ENCODE measurements around the gene NIT1. TPM values are rescaled to one million over a fixed set of nuclear protein-coding genes. Genes with fewer than 3 reads are reported as not detected.
A peak's percentile ranks its signal among the peaks of the same experiment; 100 is the strongest.

The NIT1 gene
- total RNA-seq, 1 donor from 2014 or later: 58.6 TPM

DNA sequence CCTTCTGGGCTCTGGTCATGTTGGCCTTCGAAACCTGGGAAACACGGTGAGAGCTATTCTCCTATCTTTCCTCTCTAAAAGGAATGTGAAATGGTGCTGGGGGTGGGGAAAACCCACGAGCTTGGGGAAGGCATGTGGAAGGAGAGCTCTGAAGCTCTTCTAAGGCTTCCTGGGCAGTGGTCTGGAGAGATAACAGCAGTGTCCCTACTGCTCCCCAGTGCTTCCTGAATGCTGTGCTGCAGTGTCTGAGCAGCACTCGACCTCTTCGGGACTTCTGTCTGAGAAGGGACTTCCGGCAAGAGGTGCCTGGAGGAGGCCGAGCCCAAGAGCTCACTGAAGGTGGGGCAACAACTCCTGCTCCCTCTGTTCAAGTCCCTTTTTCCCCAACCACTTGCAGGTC is 44.1 kb downstream of the NIT1 start:
- no peak for DNase-seq (ENCODE audit: low spot score, unreplicated experiment)
- Mint-ChIP-seq H3K27ac (peak overlapping the region; percentile 78), H3K27me3 (no peaks in the 10 kb centered on the region), H3K9me3 (ENCODE audit: low read depth) (no peaks in the 10 kb centered on the region), H3K4me1 (ENCODE audit: low read depth) (peaks cover 19% of the 10 kb centered on the region), H3K36me3 (ENCODE audit: insufficient read depth) (peaks cover 29% of the 10 kb centered on the region), H3K4me3 (ENCODE audit: low read depth) (peak overlapping the region; percentile 37)
- TF ChIP-seq, protein P1, sequence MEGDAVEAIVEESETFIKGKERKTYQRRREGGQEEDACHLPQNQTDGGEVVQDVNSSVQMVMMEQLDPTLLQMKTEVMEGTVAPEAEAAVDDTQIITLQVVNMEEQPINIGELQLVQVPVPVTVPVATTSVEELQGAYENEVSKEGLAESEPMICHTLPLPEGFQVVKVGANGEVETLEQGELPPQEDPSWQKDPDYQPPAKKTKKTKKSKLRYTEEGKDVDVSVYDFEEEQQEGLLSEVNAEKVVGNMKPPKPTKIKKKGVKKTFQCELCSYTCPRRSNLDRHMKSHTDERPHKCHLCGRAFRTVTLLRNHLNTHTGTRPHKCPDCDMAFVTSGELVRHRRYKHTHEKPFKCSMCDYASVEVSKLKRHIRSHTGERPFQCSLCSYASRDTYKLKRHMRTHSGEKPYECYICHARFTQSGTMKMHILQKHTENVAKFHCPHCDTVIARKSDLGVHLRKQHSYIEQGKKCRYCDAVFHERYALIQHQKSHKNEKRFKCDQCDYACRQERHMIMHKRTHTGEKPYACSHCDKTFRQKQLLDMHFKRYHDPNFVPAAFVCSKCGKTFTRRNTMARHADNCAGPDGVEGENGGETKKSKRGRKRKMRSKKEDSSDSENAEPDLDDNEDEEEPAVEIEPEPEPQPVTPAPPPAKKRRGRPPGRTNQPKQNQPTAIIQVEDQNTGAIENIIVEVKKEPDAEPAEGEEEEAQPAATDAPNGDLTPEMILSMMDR (IDR thresholded peaks at IDR 0.05; ENCODE audit: unreplicated experiment): no peak

DNA sequence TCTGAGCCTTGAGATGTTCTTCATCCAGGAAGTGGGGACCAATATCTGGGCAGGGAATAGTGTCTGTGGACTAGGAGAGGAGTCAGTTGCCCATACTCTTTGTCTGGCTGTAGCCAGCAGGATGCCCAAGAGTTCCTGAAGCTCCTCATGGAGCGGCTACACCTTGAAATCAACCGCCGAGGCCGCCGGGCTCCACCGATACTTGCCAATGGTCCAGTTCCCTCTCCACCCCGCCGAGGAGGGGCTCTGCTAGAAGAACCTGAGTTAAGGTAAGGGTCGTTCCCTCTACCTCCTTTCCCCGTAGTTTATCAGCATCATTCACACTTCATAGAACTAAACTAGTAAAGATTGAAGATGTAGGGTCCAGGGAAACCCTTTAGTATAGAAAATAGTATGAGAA is 44.9 kb downstream of the NIT1 start:
- DNase-seq (ENCODE audit: low spot score, unreplicated experiment): no peak
- H3K4me3 Mint-ChIP-seq (ENCODE audit: low read depth): no peak overlapping the region
- H3K9me3 Mint-ChIP-seq (ENCODE audit: low read depth): no peaks in the 10 kb centered on the region
- no peak overlapping the region for H3K27ac Mint-ChIP-seq
- peaks cover 24% of the 10 kb centered on the region for H3K36me3 Mint-ChIP-seq (ENCODE audit: insufficient read depth)
- peaks cover 23% of the 10 kb centered on the region for H3K4me1 Mint-ChIP-seq (ENCODE audit: low read depth)
- TF ChIP-seq, protein P1 (IDR thresholded peaks at IDR 0.05; ENCODE audit: unreplicated experiment): no peak
- H3K27me3 Mint-ChIP-seq: no peaks in the 10 kb centered on the region

DNA sequence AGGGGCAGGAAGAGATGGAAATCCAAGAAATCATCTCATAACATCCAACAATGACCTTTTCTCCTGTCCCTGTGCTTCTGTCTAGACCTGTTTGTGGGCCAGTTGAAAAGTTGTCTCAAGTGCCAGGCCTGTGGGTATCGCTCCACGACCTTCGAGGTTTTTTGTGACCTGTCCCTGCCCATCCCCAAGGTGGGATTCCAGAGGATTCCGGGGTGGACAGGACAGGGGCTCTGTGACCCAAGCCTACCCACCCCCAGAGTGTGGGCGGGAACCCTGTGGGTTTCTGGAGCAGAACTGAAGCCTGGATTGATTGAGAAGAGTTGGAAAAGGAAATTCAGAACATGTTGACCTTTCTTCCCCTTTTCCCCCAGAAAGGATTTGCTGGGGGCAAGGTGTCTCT is 45.9 kb downstream of the NIT1 start:
- H3K36me3 Mint-ChIP-seq (ENCODE audit: insufficient read depth): peaks cover 24% of the 10 kb centered on the region
- no peak overlapping the region for H3K4me3 Mint-ChIP-seq (ENCODE audit: low read depth)
- no peaks in the 10 kb centered on the region for H3K27me3 Mint-ChIP-seq
- TF ChIP-seq, protein P1 (IDR thresholded peaks at IDR 0.05; ENCODE audit: unreplicated experiment): no peak
- no peak for DNase-seq (ENCODE audit: low spot score, unreplicated experiment)
- H3K9me3 Mint-ChIP-seq (ENCODE audit: low read depth): no peaks in the 10 kb centered on the region
- peak overlapping the region; percentile 7 for H3K27ac Mint-ChIP-seq
- H3K4me1 Mint-ChIP-seq (ENCODE audit: low read depth): peaks cover 23% of the 10 kb centered on the region

DNA sequence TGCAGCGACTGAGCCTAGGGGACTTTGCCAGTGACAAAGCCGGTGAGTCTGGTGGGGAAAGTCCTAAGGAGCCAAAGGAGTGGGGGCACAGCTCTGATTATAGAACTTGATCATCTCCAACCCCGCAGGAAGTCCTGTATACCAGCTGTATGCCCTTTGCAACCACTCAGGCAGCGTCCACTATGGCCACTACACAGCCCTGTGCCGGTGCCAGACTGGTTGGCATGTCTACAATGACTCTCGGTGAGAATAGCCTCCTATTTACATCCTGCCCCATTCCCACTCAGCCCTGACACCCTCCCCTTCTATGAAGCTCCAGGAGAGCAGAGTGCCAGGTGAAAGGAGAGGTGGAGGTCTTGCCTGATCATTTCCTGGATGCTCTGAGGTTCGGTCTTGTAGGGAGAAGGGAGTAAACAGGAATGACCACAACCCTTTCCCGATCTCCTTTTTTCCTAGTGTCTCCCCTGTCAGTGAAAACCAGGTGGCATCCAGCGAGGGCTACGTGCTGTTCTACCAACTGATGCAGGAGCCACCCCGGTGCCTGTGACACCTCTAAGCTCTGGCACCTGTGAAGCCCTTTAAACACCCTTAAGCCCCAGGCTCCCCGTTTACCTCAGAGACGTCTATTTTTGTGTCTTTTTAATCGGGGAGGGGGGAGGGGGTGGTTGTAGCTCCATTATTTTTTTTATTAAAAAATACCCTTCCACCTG is 47.2 kb downstream of the NIT1 start:
- Mint-ChIP-seq H3K9me3 (ENCODE audit: low read depth) (no peaks in the 10 kb centered on the region), H3K27me3 (no peaks in the 10 kb centered on the region), H3K36me3 (ENCODE audit: insufficient read depth) (peaks cover 29% of the 10 kb centered on the region), H3K27ac (peak overlapping the region; percentile 69), H3K4me1 (ENCODE audit: low read depth) (peaks cover 20% of the 10 kb centered on the region), H3K4me3 (ENCODE audit: low read depth) (peak overlapping the region; percentile 38)
- DNase-seq (ENCODE audit: low spot score, unreplicated experiment): no peak
- TF ChIP-seq, protein P1 (IDR thresholded peaks at IDR 0.05; ENCODE audit: unreplicated experiment): no peak

DNA sequence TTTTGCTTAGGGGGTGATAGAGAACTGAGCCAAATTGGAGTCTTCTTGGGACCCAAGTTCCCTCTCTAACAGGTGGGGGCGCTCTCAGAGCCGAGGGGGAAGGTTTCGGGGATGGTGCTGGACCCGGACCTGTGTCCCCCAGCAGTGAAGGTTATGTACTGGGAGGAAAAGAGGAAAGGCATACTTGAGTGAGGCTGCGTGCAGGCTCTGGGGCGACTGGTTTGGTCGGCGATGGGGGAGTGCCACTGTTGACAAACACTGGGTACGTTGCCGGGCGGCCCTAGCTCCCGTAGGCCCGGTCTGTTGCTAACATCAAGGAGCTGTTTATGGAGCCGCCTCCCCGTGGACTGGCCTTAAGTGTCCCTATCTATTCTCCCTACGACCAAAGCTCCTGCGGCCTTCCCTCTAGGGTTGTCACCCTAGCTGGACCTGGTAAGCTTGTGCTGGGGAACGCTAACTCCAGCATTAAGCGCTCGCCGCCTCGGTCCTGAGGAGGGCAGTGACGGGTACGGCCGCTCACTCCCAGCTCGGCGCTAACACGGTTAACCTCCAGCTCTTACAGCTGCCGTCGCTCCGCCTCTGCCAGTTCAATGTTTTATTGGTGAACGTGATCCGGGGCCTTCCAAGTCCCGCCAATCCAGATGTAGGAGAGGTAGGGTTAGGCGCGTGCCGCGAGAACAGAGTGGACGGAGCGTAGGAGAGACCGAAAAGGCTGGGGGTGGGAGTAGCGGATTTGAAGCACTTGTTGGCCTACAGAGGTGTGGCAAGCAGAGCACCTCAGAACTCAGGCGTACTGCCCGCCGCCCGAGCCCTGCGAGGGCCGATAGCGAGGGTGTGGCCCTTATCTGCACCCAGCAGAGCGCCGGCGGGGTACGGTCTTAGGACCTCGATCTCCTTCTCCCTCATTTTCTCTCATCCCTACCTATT is 48.1 kb downstream of the NIT1 start, which contains the start of gene PPOX:
PPOX (plus strand) TSS at position 685 of the 927 bp plus-strand sequence. CDS start 422 bp downstream, outside the sequence.
- Mint-ChIP-seq H3K36me3 (ENCODE audit: insufficient read depth) (peaks cover 30% of the 10 kb centered on the region), H3K4me3 (ENCODE audit: low read depth) (peak within 1 kb of the TSS; percentile 87), H3K4me1 (ENCODE audit: low read depth) (peaks cover 17% of the 10 kb centered on the region), H3K27me3 (no peaks in the 10 kb centered on the region), H3K9me3 (ENCODE audit: low read depth) (no peaks in the 10 kb centered on the region), H3K27ac (peak within 1 kb of the TSS; percentile 95)
- TF ChIP-seq, protein P1 (IDR thresholded peaks at IDR 0.05; ENCODE audit: unreplicated experiment): peak; percentile 49
- DNase-seq (ENCODE audit: low spot score, unreplicated experiment): peak; percentile 81
